Neural cell (in vitro differentiated cells): ENCODE data around the gene USP20. TPM values are rescaled to one million over a fixed set of nuclear protein-coding genes. Genes with fewer than 3 reads are reported as not detected.

Source experiments
- H2AFZ ChIP-seq: fragments of 200-600, 300-800 bp; sonication (generic), shearing (Covaris generic); 2 replicates; pipeline ENCODE4 v1.6.0; 2014; ENCODE audit warnings: low read depth, mild to moderate bottlenecking, antibody characterized with exemption, low read length, moderate library complexity
- H3F3A ChIP-seq: fragments of 200-600 bp; shearing (Covaris generic); 2 replicates; pipeline ENCODE4 v1.6.1; 2016; ENCODE audit warnings: mild to moderate bottlenecking, moderate library complexity, mixed read lengths, antibody characterized with exemption, low read length; ENCODE audit not compliant: insufficient read depth, poor library complexity, severe bottlenecking
- H3K27ac ChIP-seq: fragments of 200-600, 300-800 bp; sonication (generic), shearing (Covaris generic); 2 replicates; pipeline ENCODE4 v1.5.1; 2014; ENCODE audit warnings: mild to moderate bottlenecking, low read length, moderate library complexity
- H3K27me3 ChIP-seq: fragments of 300-800, 200-600 bp; sonication (generic), shearing (Covaris generic); 2 replicates; pipeline ENCODE4 v1.6.0; 2014; ENCODE audit warnings: mild to moderate bottlenecking, low read depth, low read length, moderate library complexity; ENCODE audit not compliant: insufficient read depth
- H3K36me3 ChIP-seq: fragments of 300-800, 200-600 bp; sonication (generic), shearing (Covaris generic); 2 replicates; pipeline ENCODE4 v1.5.1; 2014; ENCODE audit warnings: mild to moderate bottlenecking, antibody characterized with exemption, low read length, moderate library complexity; ENCODE audit not compliant: insufficient read depth
- H3K4me2 ChIP-seq: fragments of 300-800, 200-600 bp; sonication (generic), shearing (Covaris generic); 2 replicates; pipeline ENCODE4 v1.6.0; 2014; ENCODE audit warnings: mild to moderate bottlenecking, low read length
- H3K4me3 ChIP-seq: fragments of 300-800, 200-600 bp; sonication (generic), shearing (Covaris generic); 2 replicates; pipeline ENCODE4 v1.5.1; 2014; ENCODE audit warnings: mild to moderate bottlenecking, low read length, moderate library complexity
- H3K79me2 ChIP-seq: fragments of 200-600 bp; shearing (Covaris generic); replicated peaks from 2 replicates; pipeline ENCODE4 v1.6.0; 2014; ENCODE audit warnings: mild to moderate bottlenecking, low read length, moderate library complexity; ENCODE audit not compliant: insufficient read depth
- H3K9ac ChIP-seq: fragments of 300-800, 200-600 bp; sonication (generic), shearing (Covaris generic); 2 replicates; pipeline ENCODE4 v1.6.1; 2016; ENCODE audit warnings: mild to moderate bottlenecking, low read length, mixed read lengths
- H3K9me2 ChIP-seq: fragments of 200-600 bp; shearing (Covaris generic); 2 replicates; pipeline ENCODE4 v1.6.1; 2016; ENCODE audit warnings: mild to moderate bottlenecking, low read length, mixed read lengths; ENCODE audit not compliant: insufficient read depth
- H3K9me3 ChIP-seq: fragments of 200-600, 300-800 bp; sonication (generic), shearing (Covaris generic); 2 replicates; pipeline ENCODE4 v1.6.1; 2016; ENCODE audit warnings: mild to moderate bottlenecking, mixed run types, low read length, moderate library complexity, mixed read lengths
- H4K20me1 ChIP-seq: fragments of 200-600 bp; shearing (Covaris generic); 2 replicates; pipeline ENCODE4 v1.6.1; 2016; ENCODE audit warnings: mild to moderate bottlenecking, mixed run types; ENCODE audit not compliant: insufficient read depth
- EP300 ChIP-seq: fragments of 450-650 bp; conservative IDR thresholded peaks from 2 replicates; pipeline ENCODE4 v1.6.1; 2014; ENCODE audit warnings: antibody characterized with exemption, mild to moderate bottlenecking, moderate library complexity; ENCODE audit not compliant: poor library complexity, severe bottlenecking
- EZH2 ChIP-seq: fragments of 200-600, 300-800 bp; shearing (Covaris generic), sonication (generic); IDR thresholded peaks from 2 replicates; pipeline ENCODE4 v1.6.1; 2014; ENCODE audit warnings: antibody characterized with exemption, low read length, borderline replicate concordance, mild to moderate bottlenecking; ENCODE audit not compliant: insufficient read depth, poor library complexity, severe bottlenecking
- MXI1 ChIP-seq: fragments of 450-650 bp; conservative IDR thresholded peaks from 2 replicates; pipeline ENCODE4 v1.6.1; 2014; ENCODE audit warnings: antibody characterized with exemption, mild to moderate bottlenecking; ENCODE audit not compliant: poor library complexity, severe bottlenecking
- POLR2AphosphoS5 ChIP-seq: IDR thresholded peaks from 2 replicates; pipeline ENCODE4 v1.6.1; 2012
- RAD21 ChIP-seq: fragments of 450-650 bp; conservative IDR thresholded peaks from 2 replicates; pipeline ENCODE4 v1.6.1; 2014; ENCODE audit warnings: antibody characterized with exemption, mild to moderate bottlenecking, moderate library complexity
- REST ChIP-seq: IDR thresholded peaks from 2 replicates; pipeline ENCODE4 v1.6.1; 2012; ENCODE audit warnings: borderline replicate concordance
- SMC3 ChIP-seq: fragments of 450-650 bp; conservative IDR thresholded peaks from 2 replicates; pipeline ENCODE4 v1.6.1; 2014; ENCODE audit warnings: antibody characterized with exemption, mild to moderate bottlenecking, moderate library complexity; ENCODE audit not compliant: poor library complexity
- TAF1 ChIP-seq: IDR thresholded peaks from 2 replicates; pipeline ENCODE4 v1.6.1; 2012; ENCODE audit warnings: low read depth
- polyA plus RNA-seq: library from polyadenylated mRNA; depleted of rRNA; stranded (reverse); fragments of >200 nt; gene quantifications from 2 replicates; pipeline ENCODE4 v1.2.3, GENCODE V29; 2014
- TF ChIP-seq, protein P1 (sequence below): fragments of 450-650 bp; IDR thresholded peaks from 2 replicates; pipeline ENCODE4 v1.5.1; 2014; ENCODE audit warnings: antibody characterized with exemption, mild to moderate bottlenecking, moderate library complexity; ENCODE audit not compliant: poor library complexity, severe bottlenecking

The USP20 gene
- polyA plus RNA-seq, 1 donor from 2014 or later, result 39.8 TPM

DNA sequence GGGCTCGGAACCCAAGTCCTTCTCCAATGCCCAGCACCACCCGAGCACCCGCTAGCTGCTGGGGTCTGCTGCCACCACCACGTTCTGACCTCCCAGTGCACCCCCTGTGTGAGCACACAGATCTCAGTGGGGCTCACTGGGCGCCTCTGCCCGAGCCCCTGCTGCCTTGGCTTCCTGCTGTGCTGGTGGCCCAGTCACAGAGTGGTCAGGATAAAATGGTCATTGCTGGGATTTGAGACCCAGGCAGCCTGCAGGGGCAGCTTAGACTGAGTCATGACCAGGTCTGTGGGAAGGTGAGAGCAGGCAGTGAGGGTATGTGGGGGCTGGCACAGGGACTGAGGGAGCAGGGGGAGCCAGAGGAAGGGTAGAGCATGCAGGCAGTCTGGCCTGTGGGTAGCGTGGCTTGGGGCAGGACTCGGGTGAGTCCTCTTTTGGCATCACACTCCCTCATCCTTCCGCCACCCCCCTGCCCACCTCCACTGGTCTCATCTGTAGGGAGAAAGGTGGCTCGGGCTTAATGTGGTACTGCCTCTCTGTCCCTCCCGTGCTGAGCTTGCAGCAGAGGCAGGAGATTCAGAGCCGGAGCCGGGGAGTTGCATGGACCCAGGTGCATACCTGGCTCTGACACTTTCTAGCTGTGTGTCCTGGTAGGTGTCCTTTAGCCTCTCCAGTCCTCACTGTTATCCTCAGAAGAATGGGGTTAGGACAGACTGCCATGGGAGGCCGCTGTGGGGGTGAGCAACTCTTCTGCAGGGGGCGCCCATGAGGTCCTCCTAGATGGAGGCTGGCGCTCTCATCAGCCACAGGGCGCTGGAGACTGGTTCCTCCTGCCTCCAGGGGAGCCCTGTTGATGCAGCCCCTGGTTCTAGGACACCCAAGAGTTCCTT is 32.1 kb downstream of the USP20 start:
- H3K4me2 ChIP-seq, result no peak overlapping the region
- H2AFZ ChIP-seq, result no peak overlapping the region
- H4K20me1 ChIP-seq, result no peaks in the 10 kb centered on the region
- no peaks in the 10 kb centered on the region for H3K9me3 ChIP-seq
- TF ChIP-seq MXI1 (no peak), REST (no peak), POLR2AphosphoS5 (no peak), TAF1 (no peak), SMC3 (no peak), EP300 (no peak), EZH2 (no peak), RAD21 (no peak)
- TF ChIP-seq, protein P1, sequence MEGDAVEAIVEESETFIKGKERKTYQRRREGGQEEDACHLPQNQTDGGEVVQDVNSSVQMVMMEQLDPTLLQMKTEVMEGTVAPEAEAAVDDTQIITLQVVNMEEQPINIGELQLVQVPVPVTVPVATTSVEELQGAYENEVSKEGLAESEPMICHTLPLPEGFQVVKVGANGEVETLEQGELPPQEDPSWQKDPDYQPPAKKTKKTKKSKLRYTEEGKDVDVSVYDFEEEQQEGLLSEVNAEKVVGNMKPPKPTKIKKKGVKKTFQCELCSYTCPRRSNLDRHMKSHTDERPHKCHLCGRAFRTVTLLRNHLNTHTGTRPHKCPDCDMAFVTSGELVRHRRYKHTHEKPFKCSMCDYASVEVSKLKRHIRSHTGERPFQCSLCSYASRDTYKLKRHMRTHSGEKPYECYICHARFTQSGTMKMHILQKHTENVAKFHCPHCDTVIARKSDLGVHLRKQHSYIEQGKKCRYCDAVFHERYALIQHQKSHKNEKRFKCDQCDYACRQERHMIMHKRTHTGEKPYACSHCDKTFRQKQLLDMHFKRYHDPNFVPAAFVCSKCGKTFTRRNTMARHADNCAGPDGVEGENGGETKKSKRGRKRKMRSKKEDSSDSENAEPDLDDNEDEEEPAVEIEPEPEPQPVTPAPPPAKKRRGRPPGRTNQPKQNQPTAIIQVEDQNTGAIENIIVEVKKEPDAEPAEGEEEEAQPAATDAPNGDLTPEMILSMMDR, result no peak
- H3K9ac ChIP-seq, result no peak overlapping the region
- H3K27ac ChIP-seq, result no peak overlapping the region
- no peak overlapping the region for H3K4me3 ChIP-seq
- H3K9me2 ChIP-seq, result no peaks in the 10 kb centered on the region
- no peaks in the 10 kb centered on the region for H3K79me2 ChIP-seq
- H3K27me3 ChIP-seq, result no peaks in the 10 kb centered on the region
- H3F3A ChIP-seq, result no peaks in the 10 kb centered on the region
- H3K36me3 ChIP-seq, result no peaks in the 10 kb centered on the region

- TF ChIP-seq EP300 (no peak), RAD21 (no peak), EZH2 (no peak), SMC3 (no peak), POLR2AphosphoS5 (no peak), TAF1 (no peak), MXI1 (no peak), REST (no peak)
- TF ChIP-seq, protein P1, result no peak
- Histone ChIP-seq H3K4me3 (no peak overlapping the region), H3K36me3 (no peaks in the 10 kb centered on the region), H3K79me2 (no peaks in the 10 kb centered on the region), H3K9me3 (no peaks in the 10 kb centered on the region), H3K9me2 (no peaks in the 10 kb centered on the region), H3K9ac (no peak overlapping the region), H3K27ac (no peak overlapping the region), H2AFZ (no peak overlapping the region), H3K4me2 (no peak overlapping the region), H4K20me1 (no peaks in the 10 kb centered on the region), H3K27me3 (no peaks in the 10 kb centered on the region), H3F3A (no peaks in the 10 kb centered on the region)
Measured at GRCh38 chr9:129868023-129868871, 33.0 kb downstream of the USP20 start.
